CD4-positive, alpha-beta T cell (primary cell): ENCODE data around the gene POPDC3. TPM values are rescaled to one million over a fixed set of nuclear protein-coding genes. Genes with fewer than 3 reads are reported as not detected.

Source experiments
- ATAC-seq: fragments of 200-7000 bp; cut with Tn5 transposase; one replicate; pipeline ENCODE4 v1.10.0; 2022; ENCODE audit warnings: mild to moderate bottlenecking; ENCODE audit not compliant: poor library complexity
- CTCF ChIA-PET: fragments of 350-600 bp; sonication (Branson Sonifier 250); formaldehyde crosslinking; loops from one replicate; lab custom pipeline; 2021; ENCODE audit warnings: antibody characterized with exemption, inconsistent platforms; lab: Charles Lee
- POLR2A ChIA-PET: fragments of 350-600 bp; sonication (Branson Sonifier 250); formaldehyde crosslinking; loops from one replicate; lab custom pipeline; 2021; ENCODE audit warnings: antibody characterized with exemption, inconsistent platforms; lab: Charles Lee
- DNase-seq, 14 experiments: peaks; one replicate each; pipeline ENCODE4 v3.0.0-alpha.2; 2013 to 2020; ENCODE audit warnings: mixed read lengths in 2 of 14
- H3K27ac ChIP-seq, 2 donors: one replicate each; pipeline versions ENCODE4 v1.5.1 to v1.7.0; 2013; ENCODE audit warnings: low read length in 2 of 2, low read depth in 1 of 2, mild to moderate bottlenecking in 1 of 2
- H3K27me3 ChIP-seq, 2 experiments: 1 replicate in 1 of 2; 2 replicates in 1 of 2; pipeline versions ENCODE4 v1.6.1 to v1.7.0; 2013; ENCODE audit warnings: low read length in 2 of 2, control low read depth in 1 of 2, mild to moderate bottlenecking in 1 of 2, moderate library complexity in 1 of 2; ENCODE audit not compliant: insufficient read depth in 2 of 2, control insufficient read depth in 1 of 2
- H3K36me3 ChIP-seq: one replicate; pipeline ENCODE4 v1.6.1; 2013; ENCODE audit warnings: low read length, control low read depth; ENCODE audit not compliant: insufficient read depth
- H3K4me1 ChIP-seq: one replicate; pipeline ENCODE4 v1.6.1; 2013; ENCODE audit warnings: low read length, control low read depth; ENCODE audit not compliant: insufficient read depth
- H3K4me3 ChIP-seq: one replicate; pipeline ENCODE4 v1.5.1; 2013; ENCODE audit warnings: mild to moderate bottlenecking, low read length, moderate library complexity
- H3K9me3 ChIP-seq, 2 experiments: 1 replicate in 1 of 2; 2 replicates in 1 of 2; pipeline versions ENCODE4 v1.6.1 to v1.7.0; 2013; ENCODE audit warnings: low read length in 2 of 2, mild to moderate bottlenecking in 2 of 2, control low read depth in 1 of 2, moderate library complexity in 1 of 2; ENCODE audit not compliant: control insufficient read depth in 1 of 2, insufficient read depth in 1 of 2
- H3K27ac Mint-ChIP-seq: one replicate; pipeline ENCODE4 v1.8.0; 2020; ENCODE audit warnings: mixed read lengths
- H3K27me3 Mint-ChIP-seq: one replicate; pipeline ENCODE4 v1.8.0; 2021; ENCODE audit warnings: mixed read lengths
- H3K36me3 Mint-ChIP-seq: one replicate; pipeline ENCODE4 v1.8.0; 2021; ENCODE audit warnings: low read depth, mixed read lengths
- H3K4me1 Mint-ChIP-seq: one replicate; pipeline ENCODE4 v1.8.0; 2021; ENCODE audit warnings: low read depth, mixed read lengths
- H3K4me3 Mint-ChIP-seq: one replicate; pipeline ENCODE4 v1.8.0; 2020; ENCODE audit warnings: mild to moderate bottlenecking, mixed read lengths
- H3K9me3 Mint-ChIP-seq: one replicate; pipeline ENCODE4 v1.8.0; 2020; ENCODE audit warnings: mixed read lengths
- CTCF ChIP-seq: fragments of 200-600 bp; IDR thresholded peaks from one replicate; pipeline ENCODE4 v1.8.0; 2022; ENCODE audit warnings: antibody characterized with exemption, mild to moderate bottlenecking
- intact Hi-C, 2 experiments: fragments of 100-400 bp; cut with DNase I in 1 of 2; cut with micrococcal nuclease in 1 of 2; formaldehyde crosslinking; loops; one replicate each; pipeline versions ENCODE4 v1.15.1 to v1.9.0; 2023 to 2025; cut with DNase I, micrococcal nuclease
- total RNA-seq, 174 experiments: library from RNA in 2 of 174; stranded (reverse) in 2 of 174; gene quantifications; one replicate each; pipeline ENCODE4 v1.2.3 and lab custom pipeline; 2021 to 2026

Gene POPDC3
- total RNA-seq, 2 experiments from 2014 or later = not detected

GRCh38 chr6:105161421-105161820, 18.4 kb downstream of the POPDC3 start:
- Mint-ChIP-seq H3K4me1 (no peaks in the 10 kb centered on the region), H3K4me3 (no peak overlapping the region), H3K36me3 (no peaks in the 10 kb centered on the region), H3K27me3 (peaks cover 35% of the 10 kb centered on the region), H3K9me3 (no peaks in the 10 kb centered on the region), H3K27ac (no peak overlapping the region)
- H3K27ac ChIP-seq = no peak overlapping the region
- no peaks in the 10 kb centered on the region for H3K4me1 ChIP-seq
- ChIA-PET CTCF (no interaction called here), POLR2A (no interaction called here)
- intact Hi-C loops = no loop called here
- ATAC-seq = no peak
- H3K36me3 ChIP-seq = no peaks in the 10 kb centered on the region
- no peak overlapping the region for H3K4me3 ChIP-seq
- DNase-seq = no peak
- no peak for TF ChIP-seq CTCF
- peaks cover 0 to 4% of the 10 kb centered on the region in 2 experiments for H3K9me3 ChIP-seq
- peaks cover 0 to 17% of the 10 kb centered on the region in 2 experiments for H3K27me3 ChIP-seq

- H3K4me1 Mint-ChIP-seq = no peaks in the 10 kb centered on the region
- Histone ChIP-seq H3K36me3 (no peaks in the 10 kb centered on the region), H3K27me3 (peaks cover 0 to 15% of the 10 kb centered on the region in 2 experiments), H3K9me3 (no peaks in the 10 kb centered on the region), H3K27ac (no peak overlapping the region), H3K4me3 (no peak overlapping the region), H3K4me1 (no peaks in the 10 kb centered on the region)
- no peaks in the 10 kb centered on the region for H3K36me3 Mint-ChIP-seq
- intact Hi-C loops = no loop called here
- ChIA-PET POLR2A (no interaction called here), CTCF (interaction anchor here (0.9 kb wide), 1 partner anchor 14 kb away, joined by 3 read pairs; no protein-coding TSS in a partner anchor)
- no peak overlapping the region for H3K27ac Mint-ChIP-seq
- TF ChIP-seq CTCF = no peak
- no peak for DNase-seq
- H3K9me3 Mint-ChIP-seq = no peaks in the 10 kb centered on the region
- no peak for ATAC-seq
- H3K27me3 Mint-ChIP-seq = peaks cover 17% of the 10 kb centered on the region
- no peak overlapping the region for H3K4me3 Mint-ChIP-seq
Observed at GRCh38 chr6:105153676-105154075, 26.1 kb downstream of the POPDC3 start.

- Histone ChIP-seq H3K27me3 (peaks cover 0 to 11% of the 10 kb centered on the region in 2 experiments), H3K4me1 (no peaks in the 10 kb centered on the region), H3K4me3 (no peak overlapping the region), H3K36me3 (no peaks in the 10 kb centered on the region), H3K27ac (no peak overlapping the region), H3K9me3 (no peaks in the 10 kb centered on the region)
- ChIA-PET POLR2A (no interaction called here), CTCF (interaction anchor here (0.9 kb wide), 1 partner anchor 13 kb away, joined by 3 read pairs; no protein-coding TSS in a partner anchor)
- ATAC-seq = no peak
- no peaks in the 10 kb centered on the region for H3K9me3 Mint-ChIP-seq
- no peak for DNase-seq
- no peaks in the 10 kb centered on the region for H3K36me3 Mint-ChIP-seq
- H3K4me1 Mint-ChIP-seq = no peaks in the 10 kb centered on the region
- intact Hi-C loops = no loop called here
- TF ChIP-seq CTCF = no peak
- H3K4me3 Mint-ChIP-seq = no peak overlapping the region
- H3K27ac Mint-ChIP-seq = no peak overlapping the region
- H3K27me3 Mint-ChIP-seq = peaks cover 9% of the 10 kb centered on the region
Observed at GRCh38 chr6:105152880-105153279, 26.9 kb downstream of the POPDC3 start.
